Kidney (tissue), 14 donors: Measurements from ENCODE around the gene TPRN. TPM values are rescaled to one million over a fixed set of nuclear protein-coding genes. Genes with fewer than 3 reads are reported as not detected.

Source experiments
- DNase-seq, 5 donors: peaks; one replicate each; pipeline ENCODE4 v3.0.0-alpha.2; 2013 to 2020
- FAIRE-seq: peaks from 2 replicates; lab custom pipeline; 2012; peaks lifted over from hg19 to GRCh38; lab: Jason Lieb, UNC
- H3K27ac ChIP-seq, 2 donors: one replicate each; pipeline ENCODE4 v1.7.0; 2013; ENCODE audit warnings: low read depth in 2 of 2, low read length in 2 of 2, inconsistent platforms in 1 of 2
- H3K27me3 ChIP-seq: one replicate; pipeline ENCODE4 v1.7.1; 2013; ENCODE audit warnings: low read length, inconsistent platforms; ENCODE audit not compliant: control insufficient read depth, insufficient read depth
- H3K36me3 ChIP-seq, 3 donors: one replicate each; pipeline versions ENCODE4 v1.7.0 to v1.7.1; 2013; ENCODE audit warnings: low read length in 3 of 3, control low read depth in 1 of 3, inconsistent platforms in 1 of 3; ENCODE audit not compliant: insufficient read depth in 3 of 3, control insufficient read depth in 2 of 3
- H3K4me1 ChIP-seq, 3 donors: one replicate each; pipeline versions ENCODE4 v1.7.0 to v1.7.1; 2013; ENCODE audit warnings: low read length in 3 of 3, inconsistent platforms in 1 of 3, low read depth in 1 of 3; ENCODE audit not compliant: control insufficient read depth in 2 of 3, insufficient read depth in 2 of 3
- H3K4me3 ChIP-seq, 3 donors: one replicate each; pipeline versions ENCODE4 v1.7.0 to v1.8.1; 2013; ENCODE audit warnings: low read length in 3 of 3, control low read depth in 1 of 3, inconsistent platforms in 1 of 3
- H3K9ac ChIP-seq, 3 donors: one replicate each; pipeline versions ENCODE4 v1.7.0 to v1.7.1; 2013; ENCODE audit warnings: low read length in 3 of 3, control low read depth in 1 of 3, inconsistent platforms in 1 of 3
- H3K9me3 ChIP-seq, 3 donors: one replicate each; pipeline versions ENCODE4 v1.7.0 to v1.7.1; 2013; ENCODE audit warnings: low read length in 3 of 3, control low read depth in 1 of 3, inconsistent platforms in 1 of 3; ENCODE audit not compliant: control insufficient read depth in 2 of 3, insufficient read depth in 1 of 3
- intact Hi-C: fragments of 100-400 bp; cut with DNase I; formaldehyde crosslinking; loops from one replicate; pipeline ENCODE4 v1.11.1; 2022
- polyA plus RNA-seq: library from polyadenylated mRNA; stranded (reverse); fragments of 350-450 nt; fragmentation: Illumina TruSeq; extraction: RNeasy Lipid Tissue Mini Kit (QIAGEN cat#74804); gene quantifications from one replicate; pipeline ENCODE4 v1.2.3, GENCODE V29; 2014; ENCODE audit warnings: low read depth, low replicate concordance; ENCODE audit not compliant: insufficient read depth
- total RNA-seq: library from RNA; stranded (reverse); fragmentation: NEBNext Ultra II Directional; extraction: Animal tissue kit (Norgen Biotek cat#: 25700); gene quantifications from one replicate; pipeline ENCODE4 v1.2.1, GENCODE V29; 2021
- TF ChIP-seq, protein P1 (sequence below): IDR thresholded peaks from 3 replicates; pipeline ENCODE4 v1.5.1; 2012; ENCODE audit warnings: mild to moderate bottlenecking, moderate library complexity, borderline replicate concordance; ENCODE audit not compliant: insufficient read depth; ENCODE audit errors: extremely low read depth
- donor health status: control.
- donor health status: control.
- donor health status: control.
- donor health status: control.
- donor health status: control.
- donor health status: DM: yes; HTN: yes; CAD: no.
- donor health status: Normal renal cell carcinoma (clear cell type).

The TPRN gene
- total and polyA plus RNA-seq, 2 donors from 2014 or later: 47.2 to 49.5 TPM

DNA sequence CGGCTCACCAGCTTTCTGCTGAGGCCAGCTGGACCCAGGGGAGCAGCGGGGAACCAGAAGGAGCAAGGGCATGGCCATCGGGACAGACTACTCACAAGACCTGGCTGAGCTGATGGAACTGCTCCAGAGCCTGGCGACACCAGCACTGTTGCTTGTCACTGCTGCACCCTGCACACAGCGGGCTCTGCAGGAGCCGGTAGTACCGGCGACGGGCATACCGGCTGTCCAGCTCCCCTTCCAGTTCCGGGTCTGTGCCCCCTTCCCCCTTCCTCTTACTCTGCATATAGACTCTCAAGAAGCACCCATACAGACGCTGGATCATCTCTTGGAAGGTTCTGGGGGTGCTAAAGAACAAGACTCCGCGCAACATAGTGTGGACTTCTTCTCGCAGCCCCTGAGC is 13.2 kb downstream of the TPRN start:
- DNase-seq: no peak
- no peaks in the 10 kb centered on the region for H3K9me3 ChIP-seq
- peak overlapping the region in 1 of 3 donors; percentile 95 for H3K9ac ChIP-seq
- no peaks in the 10 kb centered on the region for H3K27me3 ChIP-seq
- peaks cover 4 to 43% (median 30%) of the 10 kb centered on the region in 3 donors for H3K4me1 ChIP-seq
- H3K27ac ChIP-seq: no peak overlapping the region
- TF ChIP-seq, protein P1, sequence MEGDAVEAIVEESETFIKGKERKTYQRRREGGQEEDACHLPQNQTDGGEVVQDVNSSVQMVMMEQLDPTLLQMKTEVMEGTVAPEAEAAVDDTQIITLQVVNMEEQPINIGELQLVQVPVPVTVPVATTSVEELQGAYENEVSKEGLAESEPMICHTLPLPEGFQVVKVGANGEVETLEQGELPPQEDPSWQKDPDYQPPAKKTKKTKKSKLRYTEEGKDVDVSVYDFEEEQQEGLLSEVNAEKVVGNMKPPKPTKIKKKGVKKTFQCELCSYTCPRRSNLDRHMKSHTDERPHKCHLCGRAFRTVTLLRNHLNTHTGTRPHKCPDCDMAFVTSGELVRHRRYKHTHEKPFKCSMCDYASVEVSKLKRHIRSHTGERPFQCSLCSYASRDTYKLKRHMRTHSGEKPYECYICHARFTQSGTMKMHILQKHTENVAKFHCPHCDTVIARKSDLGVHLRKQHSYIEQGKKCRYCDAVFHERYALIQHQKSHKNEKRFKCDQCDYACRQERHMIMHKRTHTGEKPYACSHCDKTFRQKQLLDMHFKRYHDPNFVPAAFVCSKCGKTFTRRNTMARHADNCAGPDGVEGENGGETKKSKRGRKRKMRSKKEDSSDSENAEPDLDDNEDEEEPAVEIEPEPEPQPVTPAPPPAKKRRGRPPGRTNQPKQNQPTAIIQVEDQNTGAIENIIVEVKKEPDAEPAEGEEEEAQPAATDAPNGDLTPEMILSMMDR: no peak
- no peak for FAIRE-seq
- intact Hi-C loops: no loop called here
- H3K4me3 ChIP-seq: peak overlapping the region; percentile 70 to 94 (median 71)
- peaks cover 0 to 26% (median 22%) of the 10 kb centered on the region in 3 donors for H3K36me3 ChIP-seq

DNA sequence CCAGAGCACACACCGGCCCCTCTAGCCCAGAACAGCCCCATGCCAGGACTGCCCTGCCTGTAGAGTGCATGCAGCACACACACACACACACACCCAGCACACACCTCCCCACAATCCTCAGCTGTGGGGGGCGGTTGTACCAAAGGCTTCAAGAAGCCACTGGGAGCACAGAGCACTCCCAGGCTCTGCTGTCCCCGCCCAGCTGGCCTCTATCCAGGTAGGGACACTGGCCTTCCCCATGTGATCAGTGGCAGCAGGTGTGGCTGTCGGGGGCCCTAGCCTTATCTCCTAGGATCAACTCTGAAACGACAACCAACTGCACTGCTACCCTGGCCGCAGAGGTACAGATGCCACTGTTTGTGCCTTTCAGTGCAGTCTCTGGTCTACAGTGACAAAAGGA is 14.2 kb downstream of the TPRN start:
- no peaks in the 10 kb centered on the region for H3K9me3 ChIP-seq
- peaks cover 4 to 39% (median 30%) of the 10 kb centered on the region in 3 donors for H3K4me1 ChIP-seq

DNA sequence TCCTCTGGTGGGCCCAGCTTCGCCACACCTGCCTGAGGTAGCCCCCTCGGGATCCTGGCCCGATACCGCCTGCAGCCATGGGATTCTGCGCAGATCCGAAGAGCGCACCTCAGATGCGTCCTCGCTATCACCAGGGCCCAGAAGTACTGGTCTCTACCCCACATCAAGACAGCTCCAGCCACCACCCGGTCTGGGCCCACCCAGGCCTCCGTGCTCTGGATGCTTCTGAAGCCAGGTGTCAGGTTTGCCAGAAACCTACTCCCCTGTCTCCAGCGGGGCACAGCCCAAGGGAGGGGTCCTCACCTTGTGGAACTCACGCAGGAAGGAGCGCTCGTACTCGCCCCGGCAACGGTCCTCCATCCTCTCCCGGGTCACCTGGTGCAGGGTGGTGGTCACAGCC is 14.6 kb downstream of the TPRN start:
- DNase-seq (no peak), FAIRE-seq (no peak)

More for the DNA sequence above, 14.2 kb downstream of the TPRN start:
- intact Hi-C loops: no loop called here
- Histone ChIP-seq H3K4me3 (no peak overlapping the region), H3K27me3 (no peaks in the 10 kb centered on the region), H3K27ac (no peak overlapping the region), H3K9ac (no peak overlapping the region), H3K36me3 (peaks cover 0 to 26% (median 20%) of the 10 kb centered on the region in 3 donors)
- DNase-seq (no peak), FAIRE-seq (no peak)
- TF ChIP-seq, protein P1: no peak

More for the DNA sequence above, 14.6 kb downstream of the TPRN start:
- intact Hi-C loops: no loop called here
- Histone ChIP-seq H3K36me3 (peaks cover 0 to 28% (median 24%) of the 10 kb centered on the region in 3 donors), H3K9me3 (no peaks in the 10 kb centered on the region), H3K4me3 (no peak overlapping the region), H3K4me1 (peaks cover 4 to 36% (median 30%) of the 10 kb centered on the region in 3 donors), H3K9ac (no peak overlapping the region), H3K27me3 (no peaks in the 10 kb centered on the region), H3K27ac (no peak overlapping the region)
- TF ChIP-seq, protein P1: no peak
